Measurements from ENCODE around the gene PTPRG.

DNA sequence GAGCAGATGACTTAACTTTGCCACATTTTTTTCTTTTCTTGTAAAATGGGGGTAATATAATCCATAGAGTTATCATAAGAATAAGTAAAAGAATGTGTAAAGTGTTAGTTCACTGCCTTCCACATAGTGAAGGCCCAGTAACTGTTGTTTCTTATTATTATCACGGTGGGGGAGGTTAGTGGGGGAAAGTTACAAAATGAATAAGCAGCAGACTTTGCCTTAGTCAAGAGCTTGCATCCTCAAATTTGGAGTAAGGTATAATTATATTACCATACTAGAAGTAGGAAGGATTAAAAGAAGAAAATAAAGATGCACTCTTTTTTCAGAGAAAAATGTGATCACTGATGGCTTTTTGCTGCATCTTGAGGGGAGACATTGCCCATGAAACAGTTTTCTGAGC is 247.6 kb downstream of the PTPRG start:
- TF ChIP-seq, protein P1, sequence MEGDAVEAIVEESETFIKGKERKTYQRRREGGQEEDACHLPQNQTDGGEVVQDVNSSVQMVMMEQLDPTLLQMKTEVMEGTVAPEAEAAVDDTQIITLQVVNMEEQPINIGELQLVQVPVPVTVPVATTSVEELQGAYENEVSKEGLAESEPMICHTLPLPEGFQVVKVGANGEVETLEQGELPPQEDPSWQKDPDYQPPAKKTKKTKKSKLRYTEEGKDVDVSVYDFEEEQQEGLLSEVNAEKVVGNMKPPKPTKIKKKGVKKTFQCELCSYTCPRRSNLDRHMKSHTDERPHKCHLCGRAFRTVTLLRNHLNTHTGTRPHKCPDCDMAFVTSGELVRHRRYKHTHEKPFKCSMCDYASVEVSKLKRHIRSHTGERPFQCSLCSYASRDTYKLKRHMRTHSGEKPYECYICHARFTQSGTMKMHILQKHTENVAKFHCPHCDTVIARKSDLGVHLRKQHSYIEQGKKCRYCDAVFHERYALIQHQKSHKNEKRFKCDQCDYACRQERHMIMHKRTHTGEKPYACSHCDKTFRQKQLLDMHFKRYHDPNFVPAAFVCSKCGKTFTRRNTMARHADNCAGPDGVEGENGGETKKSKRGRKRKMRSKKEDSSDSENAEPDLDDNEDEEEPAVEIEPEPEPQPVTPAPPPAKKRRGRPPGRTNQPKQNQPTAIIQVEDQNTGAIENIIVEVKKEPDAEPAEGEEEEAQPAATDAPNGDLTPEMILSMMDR (IDR thresholded peaks at IDR 0.05; ENCODE audit: low read depth, low read length), result no peak
- TF ChIP-seq EZH2phosphoT487 (IDR thresholded peaks at IDR 0.05; ENCODE audit: low read depth), result no peak

All from OCI-LY3 (cell line).